Liver (tissue), 3 donors: ENCODE measurements around the gene LVRN.

Source experiments
- CTCF ChIP-seq: fragments of 150-350 bp; IDR thresholded peaks from 2 replicates; pipeline ENCODE4 v1.5.1; 2017; ENCODE audit warnings: improper control_type of control experiment, low read depth, low read length; ENCODE audit not compliant: missing input control
- EGR1 ChIP-seq, 2 donors: IDR thresholded peaks; 2 replicates each; pipeline ENCODE4 v1.6.1; 2016 to 2018; ENCODE audit warnings: antibody characterized with exemption in 2 of 2, low read depth in 2 of 2
- FOXA1 ChIP-seq: IDR thresholded peaks from 2 replicates; pipeline ENCODE4 v1.6.1; 2016; ENCODE audit warnings: antibody characterized with exemption
- FOXA2 ChIP-seq: IDR thresholded peaks from 2 replicates; pipeline ENCODE4 v1.6.1; 2016; ENCODE audit warnings: antibody characterized with exemption
- GABPA ChIP-seq, 2 donors: IDR thresholded peaks in 1 of 2; conservative IDR thresholded peaks in 1 of 2; 2 replicates each; pipeline ENCODE4 v1.6.1; 2016; ENCODE audit warnings: antibody characterized with exemption in 2 of 2, mild to moderate bottlenecking in 1 of 2, moderate library complexity in 1 of 2
- HNF4A ChIP-seq, 2 donors: conservative IDR thresholded peaks; 2 replicates each; pipeline ENCODE4 v1.6.1; 2016; ENCODE audit warnings: antibody characterized with exemption in 2 of 2, mild to moderate bottlenecking in 2 of 2
- JUND ChIP-seq, 2 donors: IDR thresholded peaks; 2 replicates each; pipeline ENCODE4 v1.6.1; 2016; ENCODE audit warnings: antibody characterized with exemption in 2 of 2
- RAD21 ChIP-seq, 2 donors: IDR thresholded peaks; 2 replicates each; pipeline ENCODE4 v1.6.1; 2016; ENCODE audit warnings: antibody characterized with exemption in 2 of 2, mild to moderate bottlenecking in 2 of 2
- REST ChIP-seq: IDR thresholded peaks from 2 replicates; pipeline ENCODE4 v1.6.1; 2016; ENCODE audit warnings: antibody characterized with exemption, mild to moderate bottlenecking
- SP1 ChIP-seq: IDR thresholded peaks from 2 replicates; pipeline ENCODE4 v1.6.1; 2018; ENCODE audit warnings: antibody characterized with exemption, mild to moderate bottlenecking
- TAF1 ChIP-seq: conservative IDR thresholded peaks from 2 replicates; pipeline ENCODE4 v1.6.1; 2016; ENCODE audit warnings: antibody characterized with exemption, mild to moderate bottlenecking
- YY1 ChIP-seq: IDR thresholded peaks from 2 replicates; pipeline ENCODE4 v1.6.1; 2016; ENCODE audit warnings: antibody characterized with exemption, mild to moderate bottlenecking
- donor health status: healthy.
- donor health status: healthy.

- TF ChIP-seq CTCF (no peak), SP1 (no peak), TAF1 (no peak), RAD21 (IDR thresholded peaks at IDR 0.05) (no peak), HNF4A (conservative IDR thresholded peaks at IDR 0.05) (no peak), YY1 (no peak), JUND (IDR thresholded peaks at IDR 0.05) (no peak), FOXA2 (no peak), GABPA (IDR thresholded peaks at IDR 0.05 in 1 of 2, conservative IDR thresholded peaks at IDR 0.05 in 1 of 2) (no peak), REST (no peak), EGR1 (IDR thresholded peaks at IDR 0.05; ENCODE audit: low read depth in 2 of 2) (no peak), FOXA1 (no peak)
These were observed 100.1 kb downstream of the LVRN start for GRCh38 chr5:116062352-116062751.
